Transverse colon (tissue), 4 donors: ENCODE results near the gene PHF13. TPM values are rescaled to one million over a fixed set of nuclear protein-coding genes. Genes with fewer than 3 reads are reported as not detected.

ENCODE experiments used
- DNase-seq: peaks from one replicate; pipeline ENCODE4 v3.0.0-alpha.2; 2019
- H3K27ac ChIP-seq, 4 donors: fragments of 200-600 bp; sonication (generic); 2 replicates each; pipeline ENCODE4 v1.5.1; 2016 to 2018; ENCODE audit warnings: inconsistent platforms in 4 of 4
- H3K27me3 ChIP-seq: fragments of 200-600 bp; sonication (generic); 2 replicates; pipeline ENCODE4 v1.5.1; 2017; ENCODE audit warnings: inconsistent platforms
- H3K36me3 ChIP-seq, 4 donors: fragments of 200-600 bp; sonication (generic); 2 replicates each; pipeline ENCODE4 v1.5.1; 2017 to 2019; ENCODE audit warnings: inconsistent platforms in 4 of 4
- H3K4me1 ChIP-seq, 4 donors: fragments of 200-600 bp; sonication (generic); 2 replicates each; pipeline ENCODE4 v1.5.1; 2017 to 2020; ENCODE audit warnings: inconsistent platforms in 4 of 4
- H3K4me3 ChIP-seq, 4 donors: fragments of 200-600 bp; sonication (generic); 1 replicate in 1 of 4; 2 replicates in 3 of 4; pipeline versions ENCODE4 v1.5.1 to v1.6.1; 2017 to 2019; ENCODE audit warnings: inconsistent platforms in 4 of 4
- H3K9me3 ChIP-seq, 2 donors: fragments of 200-600 bp; sonication (generic); 2 replicates each; pipeline ENCODE4 v1.5.1; 2017 to 2019; ENCODE audit warnings: inconsistent platforms in 2 of 2
- CTCF ChIP-seq, 5 experiments: fragments of 200-600 bp in 3 of 5; fragments of 450-650 bp in 2 of 5; sonication (generic) in 3 of 5; IDR thresholded peaks; 1 replicate in 2 of 5; 2 replicates in 3 of 5; pipeline ENCODE4 v1.5.1; 2016 to 2017; ENCODE audit warnings: antibody characterized with exemption in 5 of 5, inconsistent platforms in 3 of 5, mild to moderate bottlenecking in 2 of 5, moderate library complexity in 1 of 5
- EP300 ChIP-seq: sonication (generic); formaldehyde crosslinking; IDR thresholded peaks from one replicate; pipeline ENCODE4 v1.6.1; 2017; ENCODE audit warnings: antibody characterized with exemption, low read depth
- POLR2A ChIP-seq: fragments of 450-650 bp; IDR thresholded peaks from one replicate; pipeline ENCODE4 v1.6.1; 2016; ENCODE audit warnings: antibody characterized with exemption, mild to moderate bottlenecking, moderate library complexity
- POLR2AphosphoS5 ChIP-seq, 3 donors: sonication (generic); formaldehyde crosslinking; IDR thresholded peaks; one replicate each; pipeline ENCODE4 v1.6.1; 2016; ENCODE audit warnings: antibody characterized with exemption in 3 of 3
- WGBS, 2 donors: methylation state at CpG; one replicate each; pipeline ENCODE4 v1.1.5; 2018; ENCODE audit warnings: low coverage in 1 of 2; 5-methylcytosine and 5-hydroxymethylcytosine counted together
- in situ Hi-C, 4 donors: fragments of 200-750 bp; cut with MboI; loops; one replicate each; pipeline versions ENCODE4 v1.15.0 to v1.15.1; 2017; ENCODE audit warnings: low sequenced_read_pairs in 3 of 4, low pct_ligation_motif_present in 1 of 4, low pct_unique_long_range_greater_than_20kb in 1 of 4
- intact Hi-C: fragments of 100-400 bp; cut with DNase I; formaldehyde crosslinking; loops from one replicate; pipeline ENCODE4 v1.15.1; 2023; ENCODE audit warnings: low total_unique reads
- total RNA-seq, 4 donors: library from RNA; depleted of rRNA; stranded (reverse); fragments of >200 nt; gene quantifications; one replicate each; pipeline ENCODE4 v1.1.0, GENCODE V29; 2016

PHF13 gene
- total RNA-seq, 4 donors from 2014 or later: 8.7 to 17.3 (median 10.3) TPM

- H3K27ac ChIP-seq: no peak overlapping the region
These were observed 21.1 kb upstream of the PHF13 start for GRCh38 chr1:6592441-6592840.

GRCh38 chr1:6592865-6593593 lies 20.5 kb upstream of the PHF13 start:
- Histone ChIP-seq H3K27ac (no peak overlapping the region), H3K4me1 (peaks cover 8 to 38% (median 27%) of the 10 kb centered on the region in 4 donors), H3K36me3 (peaks cover 0 to 46% (median 17%) of the 10 kb centered on the region in 4 donors), H3K9me3 (no peaks in the 10 kb centered on the region), H3K4me3 (no peak overlapping the region), H3K27me3 (no peaks in the 10 kb centered on the region)
- TF ChIP-seq EP300 (no peak), CTCF (IDR thresholded peaks at IDR 0.05) (no peak), POLR2AphosphoS5 (IDR thresholded peaks at IDR 0.05) (no peak), POLR2A (no peak)
- in situ Hi-C loops (no loop called here), intact Hi-C loops (no loop called here)
- WGBS, 2 donors: 94% methylated on average over 37 of the region's 38 CpGs; no CpG with 5 or more reads in 1 of the 2 donors
- DNase-seq: no peak

More at GRCh38 chr1:6592441-6592840, 21.1 kb upstream of the PHF13 start:
- Histone ChIP-seq H3K36me3 (peaks cover 0 to 42% (median 15%) of the 10 kb centered on the region in 4 donors), H3K4me3 (no peak overlapping the region), H3K4me1 (peaks cover 8 to 37% (median 26%) of the 10 kb centered on the region in 4 donors), H3K9me3 (no peaks in the 10 kb centered on the region), H3K27me3 (no peaks in the 10 kb centered on the region)
- intact Hi-C loops (no loop called here), in situ Hi-C loops (no loop called here)
- no peak for DNase-seq
- WGBS, 2 donors: 60% methylated on average over 4 of the region's 5 CpGs; no CpG with 5 or more reads in 1 of the 2 donors
- TF ChIP-seq POLR2AphosphoS5 (IDR thresholded peaks at IDR 0.05): no peak
- no peak for TF ChIP-seq POLR2A
- no peak for TF ChIP-seq EP300
- TF ChIP-seq CTCF (IDR thresholded peaks at IDR 0.05): no peak

- TF ChIP-seq POLR2A (no peak), EP300 (no peak), POLR2AphosphoS5 (IDR thresholded peaks at IDR 0.05) (no peak), CTCF (IDR thresholded peaks at IDR 0.05) (no peak)
- intact Hi-C loops (no loop called here), in situ Hi-C loops (no loop called here)
- WGBS, 2 donors: 83 to 94% methylated on average over 1 to 15 of the region's 15 CpGs
- H3K27ac ChIP-seq: no peak overlapping the region
- H3K36me3 ChIP-seq: peaks cover 0 to 49% (median 18%) of the 10 kb centered on the region in 4 donors
- peaks cover 10 to 43% (median 32%) of the 10 kb centered on the region in 4 donors for H3K4me1 ChIP-seq
- DNase-seq: no peak
- no peaks in the 10 kb centered on the region for H3K27me3 ChIP-seq
- H3K4me3 ChIP-seq: no peak overlapping the region
- no peaks in the 10 kb centered on the region for H3K9me3 ChIP-seq
These were observed 19.7 kb upstream of the PHF13 start for GRCh38 chr1:6593810-6594209.

GRCh38 chr1:6594977-6595740 lies 18.4 kb upstream of the PHF13 start:
- intact Hi-C loops (no loop called here), in situ Hi-C loops (no loop called here)
- Histone ChIP-seq H3K9me3 (no peaks in the 10 kb centered on the region), H3K4me3 (no peak overlapping the region), H3K27me3 (no peaks in the 10 kb centered on the region), H3K27ac (no peak overlapping the region), H3K4me1 (peaks cover 19 to 52% (median 44%) of the 10 kb centered on the region in 4 donors), H3K36me3 (peaks cover 0 to 37% (median 15%) of the 10 kb centered on the region in 4 donors)
- TF ChIP-seq POLR2A: no peak
- no peak for TF ChIP-seq EP300
- no peak for TF ChIP-seq CTCF (IDR thresholded peaks at IDR 0.05)
- TF ChIP-seq POLR2AphosphoS5 (IDR thresholded peaks at IDR 0.05): no peak
- DNase-seq: no peak
- WGBS, 2 donors: 92 to 93% methylated on average over 5 to 11 of the region's 11 CpGs
